GM18508 (cell line): ENCODE results near the gene DUSP12.
A peak's percentile ranks its signal among the peaks of the same experiment; 100 is the strongest.
"Not testable (repeated sequence)": the region's sequence is repeated elsewhere in the genome, so short reads cannot be mapped to it uniquely, and the experiment has no call there.

ENCODE experiments used
- ATAC-seq: cut with Tn5 transposase; IDR thresholded peaks from one replicate; pipeline ENCODE4 v1.9.1; 2021; ENCODE audit warnings: moderate number of reproducible peaks; ENCODE audit not compliant: insufficient read depth, unreplicated experiment

Gene DUSP12, protein sequence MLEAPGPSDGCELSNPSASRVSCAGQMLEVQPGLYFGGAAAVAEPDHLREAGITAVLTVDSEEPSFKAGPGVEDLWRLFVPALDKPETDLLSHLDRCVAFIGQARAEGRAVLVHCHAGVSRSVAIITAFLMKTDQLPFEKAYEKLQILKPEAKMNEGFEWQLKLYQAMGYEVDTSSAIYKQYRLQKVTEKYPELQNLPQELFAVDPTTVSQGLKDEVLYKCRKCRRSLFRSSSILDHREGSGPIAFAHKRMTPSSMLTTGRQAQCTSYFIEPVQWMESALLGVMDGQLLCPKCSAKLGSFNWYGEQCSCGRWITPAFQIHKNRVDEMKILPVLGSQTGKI

GRCh38 chr1:161749509-161750407 is at the start of gene DUSP12:
Gene DUSP12 (plus strand): TSS chr1:161749786. CDS start chr1:161749802, 16 bp downstream.
- ATAC-seq = peak; percentile 80

DNA sequence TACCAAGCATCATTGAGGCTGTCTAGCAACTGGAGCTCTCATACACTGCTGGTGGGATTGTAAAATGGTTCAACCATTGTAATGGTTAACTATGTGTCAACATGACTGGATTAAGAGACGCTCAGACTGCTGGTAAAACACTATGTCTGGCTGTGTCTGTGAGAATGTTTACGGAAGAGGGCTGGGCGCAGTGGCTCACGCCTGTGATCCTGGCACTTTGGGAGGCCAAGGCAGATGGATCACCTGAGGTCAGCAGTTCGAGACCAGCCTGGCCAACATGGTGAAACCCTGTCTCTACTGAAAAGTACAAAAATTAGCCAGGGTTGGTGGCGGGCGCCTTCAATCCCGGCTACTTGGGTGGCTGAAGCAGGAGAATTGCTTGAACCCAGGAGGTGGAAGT is 47.3 kb upstream of the DUSP12 start:
- ATAC-seq = no peak

- ATAC-seq = no peak
These were observed 44.0 kb upstream of the DUSP12 start for GRCh38 chr1:161705537-161705936.

DNA sequence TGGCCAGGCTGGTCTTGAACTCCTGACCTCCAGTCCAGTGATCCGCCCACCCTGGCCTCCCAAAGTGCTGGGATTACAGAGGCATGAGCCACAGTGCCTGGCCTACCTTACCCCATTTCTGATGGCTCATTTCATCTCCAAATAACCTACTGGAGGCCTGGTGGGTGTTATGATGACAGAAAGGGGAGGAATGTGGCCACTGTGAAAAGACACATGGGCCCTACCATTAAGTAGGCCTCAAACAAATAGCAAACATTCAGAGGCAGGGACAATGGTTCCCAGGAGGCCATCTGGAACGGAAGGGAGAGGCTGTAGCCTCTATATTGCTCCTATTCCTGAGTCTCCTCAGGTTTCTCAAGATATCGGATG is 43.5 kb upstream of the DUSP12 start:
- ATAC-seq = no peak

GRCh38 chr1:161706482-161707347 is 42.9 kb upstream of the DUSP12 start, which contains the start of gene FCRLA:
Gene FCRLA (plus strand): TSS chr1:161707229. CDS start chr1:161707265, 36 bp downstream.
- ATAC-seq = peak; percentile 50

DNA sequence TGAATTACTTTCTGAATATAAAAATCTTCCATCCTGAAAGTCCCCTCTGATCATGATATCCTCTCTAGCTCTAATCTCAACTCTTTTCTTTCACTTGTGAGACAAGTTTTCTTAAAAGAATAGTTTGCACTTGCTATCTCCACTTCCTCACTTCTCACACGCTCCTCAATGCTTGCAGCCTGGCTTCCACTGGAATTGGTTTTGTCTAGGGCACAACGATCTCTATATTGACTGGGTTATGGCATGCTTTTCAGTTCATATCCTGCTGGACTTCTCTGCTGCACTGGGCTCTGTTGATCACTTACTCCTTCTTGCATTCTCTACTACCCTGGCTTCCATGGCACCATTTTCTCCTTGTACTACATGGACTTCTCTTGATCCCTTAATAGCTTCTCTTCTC is 42.1 kb upstream of the DUSP12 start:
- no peak for ATAC-seq

DNA sequence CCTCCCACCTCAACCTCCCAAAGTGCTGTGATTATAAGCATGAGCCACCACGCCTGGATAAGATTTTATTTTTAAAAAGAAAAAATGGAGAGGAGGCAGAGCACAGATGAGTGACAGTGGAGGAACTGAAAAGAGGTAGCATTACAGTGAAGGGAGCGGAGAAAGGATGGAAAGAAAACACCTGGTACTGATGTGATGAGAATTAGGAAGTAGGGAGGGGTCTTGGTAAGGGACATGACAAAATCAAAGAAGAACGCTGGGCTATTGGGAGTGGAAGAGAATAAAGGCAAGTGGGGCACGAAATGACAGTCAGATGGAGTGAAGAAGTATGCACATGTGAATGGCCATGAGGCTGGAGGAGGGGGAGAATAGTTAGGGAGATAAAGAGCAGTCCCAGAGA is 40.2 kb upstream of the DUSP12 start:
- ATAC-seq = no peak

GRCh38 chr1:161710560-161710959 is 39.0 kb upstream of the DUSP12 start:
- no peak for ATAC-seq

GRCh38 chr1:161718559-161719324 is 30.8 kb upstream of the DUSP12 start:
- no peak for ATAC-seq

DNA sequence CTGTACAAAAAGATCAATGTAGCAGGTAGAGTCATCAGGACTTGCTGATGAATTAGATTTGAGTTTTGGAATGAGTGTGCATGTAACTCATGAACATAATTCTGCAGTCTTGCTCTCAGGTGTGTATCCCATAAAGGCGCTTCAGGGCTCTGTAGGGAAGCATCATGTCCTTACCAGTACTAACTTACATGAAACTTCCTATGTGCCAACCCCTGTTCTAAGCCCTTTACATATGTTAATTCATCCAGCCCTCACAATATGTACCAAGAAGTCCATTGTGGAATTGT is 30.3 kb upstream of the DUSP12 start:
- ATAC-seq = no peak

DNA sequence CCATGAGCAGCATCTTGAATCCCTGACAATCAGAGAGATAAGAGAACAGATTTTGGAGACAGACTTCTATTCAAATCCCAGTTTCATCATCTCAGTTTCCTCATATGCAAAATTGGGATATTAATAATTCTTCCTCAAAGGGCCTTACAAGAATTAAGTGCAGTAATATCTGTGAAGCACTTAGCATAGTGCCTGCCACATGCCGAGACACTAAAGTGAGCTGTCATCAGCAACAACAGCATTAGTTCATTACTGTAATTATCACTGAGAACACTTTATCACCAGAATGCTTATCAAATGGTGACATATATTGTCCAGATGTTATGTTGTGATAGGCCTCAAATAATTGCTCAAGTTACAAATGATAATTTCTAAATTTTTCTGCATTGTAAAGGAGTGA is 29.2 kb upstream of the DUSP12 start:
- no peak for ATAC-seq

- no peak for ATAC-seq
These were observed 28.4 kb upstream of the DUSP12 start, which contains the start of gene FCRLB for GRCh38 chr1:161720956-161721737. Gene FCRLB (plus strand): TSS chr1:161721544. CDS start chr1:161722673, 1,129 bp downstream.

DNA sequence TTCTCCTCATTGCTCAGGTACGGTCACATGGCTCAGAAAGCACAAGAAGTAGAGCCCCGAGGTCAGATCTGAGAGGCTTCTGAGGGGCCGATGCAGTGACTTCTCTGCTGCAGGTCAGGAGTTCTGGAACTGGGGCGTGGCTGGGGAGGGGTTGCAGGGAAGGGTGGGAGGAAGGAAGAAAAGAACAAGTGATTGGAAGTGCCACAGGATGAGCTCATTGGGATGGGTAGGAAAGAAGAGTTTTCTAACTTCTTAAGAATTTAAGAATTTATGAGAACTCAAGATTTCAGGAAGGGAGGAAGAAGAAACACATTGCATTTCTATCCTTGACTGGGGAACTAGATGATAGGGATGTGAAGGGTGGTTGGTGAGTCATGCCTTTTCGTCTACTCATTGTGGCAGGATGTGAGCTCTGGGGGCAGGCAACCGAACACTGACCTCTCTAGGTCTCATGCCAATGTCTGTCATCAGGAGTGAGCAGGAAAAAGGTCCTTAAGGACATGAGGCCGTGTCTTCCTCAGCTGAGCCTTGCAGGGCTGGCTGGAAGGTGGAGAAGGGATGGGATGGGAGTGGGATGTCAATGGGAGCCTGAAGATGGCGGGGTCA is 27.7 kb upstream of the DUSP12 start:
- ATAC-seq = no peak

DNA sequence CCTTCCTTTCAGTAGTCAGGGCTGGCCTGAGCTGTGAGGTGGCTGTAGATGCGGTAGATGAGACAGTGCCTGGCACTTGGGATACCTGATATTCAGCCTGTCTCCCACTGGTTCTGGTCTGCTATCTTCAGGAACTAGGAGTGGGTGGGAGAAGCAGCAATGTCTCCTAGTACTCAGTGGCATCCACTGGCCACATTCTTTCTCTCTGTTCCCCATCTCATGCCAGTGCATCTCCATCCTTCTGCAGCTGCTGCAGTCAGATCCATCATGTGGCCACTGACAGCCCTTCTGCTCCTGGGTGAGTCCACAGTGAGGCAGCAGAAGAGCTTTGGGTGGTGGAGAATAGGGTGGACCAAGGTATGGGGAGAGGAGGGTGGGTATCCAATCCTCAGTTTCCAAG is 27.2 kb upstream of the DUSP12 start:
- no peak for ATAC-seq

GRCh38 chr1:161723459-161724141 is 26.0 kb upstream of the DUSP12 start:
- no peak for ATAC-seq

DNA sequence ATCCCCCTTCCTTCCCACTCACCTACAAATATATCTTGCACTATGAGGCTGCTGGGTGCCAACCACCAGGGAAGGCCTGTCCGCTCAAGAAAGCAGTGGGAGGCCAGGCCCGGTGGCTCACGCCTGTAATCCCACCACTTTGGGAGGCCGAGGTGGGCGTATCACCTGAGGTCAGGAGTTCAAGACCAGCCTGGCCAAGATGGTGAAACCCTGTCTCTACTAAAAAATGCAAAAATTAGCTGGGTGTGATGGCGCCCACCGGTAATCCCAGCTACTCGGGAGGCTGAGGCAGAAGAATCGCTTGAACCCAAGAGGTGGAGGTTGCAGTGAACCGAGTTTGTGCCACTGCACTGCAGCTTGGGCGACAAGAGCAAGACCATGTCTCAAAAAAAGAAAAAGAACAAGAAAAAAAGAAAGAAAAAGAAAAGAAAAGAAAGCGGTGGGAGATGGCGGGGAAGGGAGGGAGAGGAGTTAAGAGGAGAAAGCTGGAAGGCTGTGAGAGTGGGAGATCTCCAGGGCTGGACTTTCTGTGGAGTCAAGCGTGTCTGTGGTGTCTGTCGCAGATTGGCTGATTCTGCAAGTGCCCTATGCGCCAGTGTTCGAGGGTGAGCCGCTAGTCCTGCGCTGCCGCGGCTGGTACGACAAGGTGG is 24.2 kb upstream of the DUSP12 start:
- ATAC-seq = not testable (repeated sequence)

GRCh38 chr1:161725908-161726472 is 23.6 kb upstream of the DUSP12 start:
- ATAC-seq = no peak
